Heart right ventricle (tissue), 16 donors: Measurements from ENCODE around the gene KLHL29. TPM values are rescaled to one million over a fixed set of nuclear protein-coding genes. Genes with fewer than 3 reads are reported as not detected.

Source experiments
- ATAC-seq, 8 donors: fragments of 200-7000 bp; cut with Tn5 transposase; one replicate each; pipeline ENCODE4 v1.9.1; 2020; ENCODE audit warnings: mild to moderate bottlenecking in 8 of 8, moderate library complexity in 8 of 8, moderate number of reproducible peaks in 1 of 8
- DNase-seq, 2 donors: peaks; one replicate each; pipeline ENCODE4 v3.0.0-alpha.2; 2020
- H3K27ac ChIP-seq, 10 donors: fragments of 200-600 bp; sonication (generic) in 2 of 10; one replicate each; pipeline versions ENCODE4 v1.5.0 to v1.8.0; 2020 to 2022; ENCODE audit warnings: mild to moderate bottlenecking in 3 of 10
- H3K27me3 ChIP-seq, 7 donors: fragments of 200-600 bp; one replicate each; pipeline ENCODE4 v1.8.0; 2021 to 2022; ENCODE audit warnings: mild to moderate bottlenecking in 2 of 7
- H3K36me3 ChIP-seq, 9 donors: fragments of 200-600 bp; sonication (generic) in 1 of 9; one replicate each; pipeline versions ENCODE4 v1.5.0 to v1.8.0; 2020 to 2022; ENCODE audit warnings: mild to moderate bottlenecking in 2 of 9
- H3K4me1 ChIP-seq, 9 donors: fragments of 200-600 bp; sonication (generic) in 1 of 9; one replicate each; pipeline versions ENCODE4 v1.5.0 to v1.8.0; 2020 to 2022; ENCODE audit warnings: mild to moderate bottlenecking in 4 of 9
- H3K4me3 ChIP-seq, 10 donors: fragments of 200-600 bp; sonication (generic) in 2 of 10; one replicate each; pipeline versions ENCODE4 v1.5.0 to v1.8.0; 2020 to 2022; ENCODE audit warnings: mild to moderate bottlenecking in 7 of 10, moderate library complexity in 2 of 10
- H3K9me3 ChIP-seq, 11 donors: fragments of 200-600 bp in 10 of 11; sonication (generic) in 2 of 11; one replicate each; pipeline versions ENCODE4 v1.5.0 to v1.8.0; 2013 to 2022; ENCODE audit warnings: mild to moderate bottlenecking in 2 of 11, control low read depth in 1 of 11, moderate library complexity in 1 of 11
- WGBS, 2 donors: extraction: QIAGEN DNeasy Blood & Tissue Kit; methylation state at CpG; one replicate each; pipeline ENCODE4 v1.1.7; 2013; ENCODE audit warnings: inconsistent platforms in 1 of 2; 5-methylcytosine and 5-hydroxymethylcytosine counted together
- intact Hi-C, 10 donors: fragments of 100-400 bp; cut with DNase I; formaldehyde crosslinking; loops; one replicate each; pipeline versions ENCODE4 v1.11.1 to v1.14.2; 2022
- polyA plus RNA-seq, 2 donors: library from polyadenylated mRNA; stranded (reverse); fragments of 200-250 nt; gene quantifications; one replicate each; pipeline ENCODE4 v1.2.3, GENCODE V29; 2013
- total RNA-seq, 10 donors: library from RNA; stranded (reverse); fragmentation: NEBNext Ultra II Directional in 3 of 10; extraction: Animal tissue kit (Norgen Biotek cat#: 25700) in 3 of 10; gene quantifications; one replicate each; pipeline versions ENCODE4 v1.2.1 to v1.2.4, GENCODE V29; 2021 to 2023
- TF ChIP-seq, protein P1 (sequence below), 9 donors: fragments of 200-600 bp; sonication (generic) in 2 of 9; IDR thresholded peaks; one replicate each; pipeline versions ENCODE4 v1.5.0 to v1.8.0; 2021 to 2022; ENCODE audit warnings: antibody characterized with exemption in 9 of 9, mild to moderate bottlenecking in 5 of 9, moderate library complexity in 1 of 9
- donor health status: Arrhythmogenic right ventricular cardiomyopathy.
- donor health status: ischemic (EF 13 %, LVEDD 7.1; RV severe dilation, severe dysfunction).
- donor health status: healthy with polysubstance abuse.
- donor health status: DM: no; HTN: yes; CAD: no.
- donor health status: DM: no; HTN: no; CAD: no.
- donor health status: ischemic (EF 25% LVEDD 6.9; RV normal size, moderate dysfunction).
- donor health status: ischemic (EF 25% LVEDD 5.7; RV mildly dilated, moderate dysfunction).
- donor health status: healthy.
- donor health status: DM: yes; HTN: yes; CAD: no.
- donor health status: Ischemic cardiomyopathy.
- donor health status: ischemic (EF 35%, LVEDD 5.7; RV mildly dilated, moderate dysfunction).
- donor health status: nonischemic (EF 11% LVEDD 7.7; RV severe dilation, severe dysfunction).
- donor health status: DM: yes; HTN: yes; CAD: no.
- donor health status: PGD.
- donor health status: ischemic (EF 29% LVEDD 5.4; RV normal size, mild dysfunction).
- donor health status: nonischemic (EF 23%, LVEDD 6.1; RV moderate dilation, normal function).

KLHL29 gene
- total and polyA plus RNA-seq, 12 donors = 0.71 to 1.5 (median 1.0) TPM

DNA sequence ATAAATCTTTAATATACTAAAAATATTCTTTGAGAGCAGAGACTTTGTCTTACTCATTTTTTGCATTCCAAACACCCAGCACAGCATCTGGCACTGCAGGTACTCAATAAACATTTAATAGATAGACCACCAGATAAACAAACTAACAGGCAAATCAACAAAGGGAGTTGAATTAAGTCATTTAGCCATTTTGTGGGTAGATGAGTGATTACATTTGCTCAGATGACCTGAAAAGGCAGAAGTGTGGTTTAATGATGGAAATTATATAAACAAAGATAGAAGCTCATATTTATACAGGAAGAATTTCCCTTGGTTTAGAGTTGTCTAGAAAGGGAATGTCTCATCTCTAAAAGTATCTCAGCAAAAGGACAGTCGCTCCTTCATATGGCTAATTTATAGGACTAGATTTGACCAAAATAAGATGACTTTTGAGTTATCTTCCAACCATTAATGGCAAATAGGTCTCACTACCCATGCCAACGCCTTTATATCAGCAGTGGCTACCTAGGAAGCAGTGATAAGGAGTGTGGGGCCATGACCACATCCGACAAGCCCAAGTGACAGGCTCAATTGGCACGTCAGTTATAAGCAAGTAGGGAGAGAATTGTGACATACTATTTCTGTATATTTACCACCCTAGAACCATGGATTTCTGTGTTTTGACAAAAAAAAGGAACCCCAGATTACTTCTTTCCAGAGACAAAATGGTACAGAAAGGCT is 368.5 kb downstream of the KLHL29 start:
- Histone ChIP-seq H3K4me3 (no peak overlapping the region), H3K27ac (no peak overlapping the region), H3K27me3 (no peaks in the 10 kb centered on the region), H3K4me1 (peaks cover 0 to 16% (median 0%) of the 10 kb centered on the region in 9 donors), H3K9me3 (no peaks in the 10 kb centered on the region), H3K36me3 (peaks cover 0 to 81% (median 0%) of the 10 kb centered on the region in 9 donors)
- WGBS, 2 donors = 67 to 72% methylated on average over 4 of the region's 4 CpGs
- TF ChIP-seq, protein P1, sequence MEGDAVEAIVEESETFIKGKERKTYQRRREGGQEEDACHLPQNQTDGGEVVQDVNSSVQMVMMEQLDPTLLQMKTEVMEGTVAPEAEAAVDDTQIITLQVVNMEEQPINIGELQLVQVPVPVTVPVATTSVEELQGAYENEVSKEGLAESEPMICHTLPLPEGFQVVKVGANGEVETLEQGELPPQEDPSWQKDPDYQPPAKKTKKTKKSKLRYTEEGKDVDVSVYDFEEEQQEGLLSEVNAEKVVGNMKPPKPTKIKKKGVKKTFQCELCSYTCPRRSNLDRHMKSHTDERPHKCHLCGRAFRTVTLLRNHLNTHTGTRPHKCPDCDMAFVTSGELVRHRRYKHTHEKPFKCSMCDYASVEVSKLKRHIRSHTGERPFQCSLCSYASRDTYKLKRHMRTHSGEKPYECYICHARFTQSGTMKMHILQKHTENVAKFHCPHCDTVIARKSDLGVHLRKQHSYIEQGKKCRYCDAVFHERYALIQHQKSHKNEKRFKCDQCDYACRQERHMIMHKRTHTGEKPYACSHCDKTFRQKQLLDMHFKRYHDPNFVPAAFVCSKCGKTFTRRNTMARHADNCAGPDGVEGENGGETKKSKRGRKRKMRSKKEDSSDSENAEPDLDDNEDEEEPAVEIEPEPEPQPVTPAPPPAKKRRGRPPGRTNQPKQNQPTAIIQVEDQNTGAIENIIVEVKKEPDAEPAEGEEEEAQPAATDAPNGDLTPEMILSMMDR (IDR thresholded peaks at IDR 0.05) = no peak
- intact Hi-C loops = no loop called here
- ATAC-seq (no peak), DNase-seq (no peak)

DNA sequence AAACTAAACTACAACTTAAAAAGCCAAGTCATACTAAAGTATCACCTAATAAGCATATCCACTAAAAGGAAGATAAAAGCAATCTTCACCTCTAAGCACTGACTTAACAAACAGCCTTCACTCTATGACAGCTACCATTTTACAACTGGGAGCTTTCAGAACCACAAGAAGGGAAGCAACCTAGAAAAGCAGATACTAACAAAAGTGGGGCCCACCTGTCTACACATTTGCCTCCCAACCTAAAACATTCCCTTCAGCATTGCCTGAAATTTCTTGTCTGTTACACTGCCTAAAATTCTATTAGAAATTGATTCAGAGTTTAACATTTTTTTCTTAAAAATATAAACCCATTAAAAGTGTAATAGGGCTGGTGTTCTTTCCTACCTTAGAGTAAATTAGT is 370.0 kb downstream of the KLHL29 start:
- intact Hi-C loops = no loop called here
- Histone ChIP-seq H3K9me3 (no peaks in the 10 kb centered on the region), H3K36me3 (peaks cover 0 to 92% (median 0%) of the 10 kb centered on the region in 9 donors), H3K27me3 (no peaks in the 10 kb centered on the region), H3K4me3 (no peak overlapping the region), H3K27ac (no peak overlapping the region), H3K4me1 (peaks cover 0 to 16% (median 0%) of the 10 kb centered on the region in 9 donors)
- DNase-seq (no peak), ATAC-seq (no peak)
- TF ChIP-seq, protein P1 (IDR thresholded peaks at IDR 0.05) = no peak

GRCh38 chr2:23756593-23757292 is 371.8 kb downstream of the KLHL29 start:
- TF ChIP-seq, protein P1 (IDR thresholded peaks at IDR 0.05) = no peak
- Histone ChIP-seq H3K27me3 (no peaks in the 10 kb centered on the region), H3K4me1 (peaks cover 0 to 26% (median 9%) of the 10 kb centered on the region in 9 donors), H3K9me3 (no peaks in the 10 kb centered on the region), H3K36me3 (peaks cover 0 to 89% (median 0%) of the 10 kb centered on the region in 9 donors), H3K27ac (peak overlapping the region in 1 of 10 donors; percentile 24), H3K4me3 (no peak overlapping the region)
- ATAC-seq = no peak
- 87 to 94% methylated on average over 7 of the region's 7 CpGs for WGBS, 2 donors
- intact Hi-C loops = no loop called here
- DNase-seq = no peak

GRCh38 chr2:23757686-23758433 is 372.9 kb downstream of the KLHL29 start:
- Histone ChIP-seq H3K9me3 (no peaks in the 10 kb centered on the region), H3K27me3 (no peaks in the 10 kb centered on the region), H3K36me3 (peaks cover 0 to 86% (median 0%) of the 10 kb centered on the region in 9 donors), H3K4me3 (no peak overlapping the region), H3K27ac (peak overlapping the region in 1 of 10 donors; percentile 24), H3K4me1 (peaks cover 0 to 30% (median 15%) of the 10 kb centered on the region in 9 donors)
- no peak for DNase-seq
- TF ChIP-seq, protein P1 (IDR thresholded peaks at IDR 0.05) = no peak
- intact Hi-C loops = no loop called here
- peak in 3 of 8 donors; percentile 42 to 91 (median 42) for ATAC-seq
- 84% methylated on average over 6 of the region's 6 CpGs for WGBS, 2 donors
